NCI-H82 treated with DMSO at 0.1 percent for 48 hours (cell line): ENCODE results near the gene HOXD12.

Source experiments
- DNase-seq: peaks from one replicate; lab custom pipeline; 2025; ENCODE audit not compliant: unreplicated experiment; lab: John Stamatoyannopoulos, UW

The HOXD12 gene

DNA sequence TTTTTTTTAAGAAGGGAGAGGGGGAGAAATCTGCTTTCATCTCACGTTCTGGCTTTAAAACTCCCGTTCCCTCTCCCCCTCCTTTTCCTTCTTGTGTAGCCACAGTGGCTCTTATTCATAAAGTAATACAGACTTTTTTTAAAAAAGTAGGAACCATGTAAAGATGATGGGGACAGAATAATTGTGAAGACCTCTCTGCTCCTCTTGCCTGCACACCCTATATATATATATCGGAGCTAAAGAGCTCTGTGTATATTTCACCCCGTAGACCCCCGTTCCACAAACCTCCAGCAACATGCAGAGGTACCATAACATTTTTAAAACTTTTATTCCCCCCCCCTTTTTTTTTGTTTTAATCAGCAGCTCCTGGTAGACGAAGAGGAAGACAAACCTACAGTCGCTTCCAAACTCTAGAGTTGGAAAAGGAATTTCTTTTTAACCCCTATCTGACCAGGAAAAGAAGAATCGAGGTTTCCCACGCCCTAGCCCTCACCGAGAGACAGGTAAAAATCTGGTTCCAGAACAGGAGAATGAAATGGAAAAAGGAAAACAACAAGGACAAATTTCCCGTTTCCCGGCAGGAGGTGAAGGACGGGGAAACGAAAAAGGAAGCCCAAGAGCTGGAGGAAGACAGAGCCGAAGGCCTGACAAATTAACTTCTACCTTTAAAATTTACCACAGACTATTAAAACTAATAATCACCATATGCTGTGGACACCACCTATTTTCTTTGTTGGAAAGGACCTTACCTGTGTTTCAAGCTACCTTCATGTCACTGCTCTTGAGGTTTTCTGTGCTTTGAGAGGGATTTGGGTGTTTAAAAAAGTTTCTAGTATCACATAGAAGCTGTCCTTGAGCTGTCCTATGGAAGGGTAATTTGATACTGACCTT, 31.6 kb downstream of the HOXD12 start:
- no peak for DNase-seq

DNA sequence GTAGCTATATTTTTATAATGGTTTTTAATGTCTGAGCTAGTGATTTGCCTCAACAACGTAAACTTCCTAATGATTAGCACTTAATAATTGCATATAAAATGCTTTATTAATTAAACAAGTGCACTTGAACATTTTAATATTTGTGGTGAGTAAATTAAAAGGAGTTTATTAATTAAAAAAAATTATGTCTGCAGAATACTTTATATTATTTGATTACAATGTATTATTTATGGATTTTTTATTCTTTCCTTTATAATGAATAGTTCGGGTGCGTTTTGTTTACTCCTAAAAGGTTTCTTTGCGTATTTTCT, 32.2 kb downstream of the HOXD12 start:
- DNase-seq: no peak

DNA sequence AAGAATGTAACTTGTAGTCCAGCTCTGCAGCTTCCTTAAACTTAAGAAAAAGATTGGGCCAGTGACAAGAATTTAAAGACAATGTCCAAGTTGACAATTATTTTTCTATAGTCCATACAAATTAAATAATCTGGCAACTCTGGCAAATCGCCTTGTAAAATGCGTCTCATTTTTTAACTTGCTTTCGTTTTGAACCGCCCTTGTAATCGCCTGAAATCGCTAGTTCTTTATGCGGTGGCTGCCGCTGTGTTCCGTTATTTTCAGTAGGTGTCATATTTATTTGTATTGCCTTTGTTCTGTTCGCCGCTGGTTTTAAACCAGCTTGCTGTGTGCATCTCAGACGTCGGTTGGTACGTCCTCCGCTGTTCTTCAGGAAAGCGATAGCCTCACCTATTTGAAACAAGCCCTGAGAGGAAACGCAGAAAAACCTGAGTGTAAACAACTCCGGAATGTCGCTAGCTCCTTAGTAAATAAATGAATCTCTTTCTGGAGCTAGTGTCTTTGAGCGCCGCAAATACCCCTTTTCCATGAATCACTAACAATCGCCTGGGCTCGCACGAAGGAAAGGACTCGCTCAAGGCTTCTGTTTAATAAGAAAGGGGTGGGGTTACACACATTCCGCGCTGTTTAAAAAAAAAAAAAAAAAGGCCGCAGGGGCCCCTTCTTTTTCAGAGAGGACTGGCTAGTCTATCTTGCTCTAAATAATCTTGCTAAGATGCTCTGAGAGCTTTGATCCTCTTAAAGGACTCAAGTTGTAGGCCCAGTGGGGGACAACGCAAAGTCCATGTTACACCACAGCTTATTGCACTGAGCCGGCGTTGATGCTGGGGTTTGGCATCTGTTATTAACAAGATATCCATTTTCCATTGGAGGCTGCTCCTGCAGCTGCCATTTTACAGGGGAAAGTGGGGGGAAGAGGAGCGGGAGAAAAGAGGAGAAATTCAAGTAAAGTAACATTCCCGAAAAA, 32.9 kb downstream of the HOXD12 start:
- DNase-seq: peak; percentile 75

DNA sequence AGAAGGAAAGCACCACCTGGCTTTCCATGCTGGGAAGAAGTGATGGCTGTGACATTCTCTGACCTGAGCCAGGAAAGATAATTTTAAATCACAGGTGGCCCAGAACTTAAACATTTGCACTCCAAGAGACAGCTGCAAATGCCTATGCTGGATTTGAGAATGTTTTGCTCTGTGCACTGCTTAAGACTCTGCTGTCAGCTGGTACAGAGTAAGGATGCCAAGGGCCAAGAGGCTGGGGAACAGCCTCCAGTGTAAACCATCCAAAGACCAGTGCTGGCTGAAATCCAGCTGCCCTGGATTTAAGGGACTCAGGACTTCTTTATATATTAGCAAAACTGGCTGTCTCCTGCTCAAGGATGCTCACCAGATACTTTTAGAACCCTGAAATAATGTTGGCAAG, 33.8 kb downstream of the HOXD12 start:
- DNase-seq: no peak

DNA sequence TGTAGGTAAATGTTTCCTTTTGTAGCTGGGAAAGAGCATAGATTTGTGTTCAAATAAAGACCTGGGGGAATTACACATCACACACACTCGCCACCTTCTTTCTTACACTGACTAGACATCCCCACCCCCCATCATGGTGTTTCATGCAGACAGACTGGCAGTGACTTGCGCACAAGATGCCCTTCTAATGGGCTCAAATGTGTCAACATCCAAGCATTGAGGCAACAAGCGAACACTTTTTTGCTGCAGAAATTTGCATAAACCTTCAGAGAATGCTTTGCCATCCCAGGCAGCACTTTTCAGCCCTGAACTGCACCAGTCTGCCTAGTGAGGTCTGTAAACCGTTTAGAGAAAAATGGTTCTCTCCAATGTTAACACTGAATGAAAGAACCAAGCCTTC, 34.4 kb downstream of the HOXD12 start:
- no peak for DNase-seq

DNA sequence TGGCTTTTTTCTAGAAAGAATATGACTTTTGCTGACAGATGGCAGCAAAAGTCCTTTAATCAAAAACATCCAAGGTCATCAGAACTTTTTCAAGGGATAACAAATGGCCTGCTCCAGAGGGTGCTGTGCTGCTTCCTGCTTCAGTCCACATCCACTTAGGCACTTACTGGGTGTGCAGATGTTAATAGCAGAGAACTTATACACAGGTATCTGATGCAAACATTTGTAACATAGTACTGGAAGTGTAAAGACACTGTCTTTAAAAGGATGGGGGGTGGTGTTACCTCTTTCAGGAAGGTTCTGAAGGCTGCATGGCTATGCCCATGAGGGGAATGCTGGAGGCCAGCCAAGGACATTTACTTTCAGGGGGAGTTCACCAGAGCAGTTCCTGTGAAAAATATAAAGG, 35.4 kb downstream of the HOXD12 start:
- DNase-seq: no peak

DNA sequence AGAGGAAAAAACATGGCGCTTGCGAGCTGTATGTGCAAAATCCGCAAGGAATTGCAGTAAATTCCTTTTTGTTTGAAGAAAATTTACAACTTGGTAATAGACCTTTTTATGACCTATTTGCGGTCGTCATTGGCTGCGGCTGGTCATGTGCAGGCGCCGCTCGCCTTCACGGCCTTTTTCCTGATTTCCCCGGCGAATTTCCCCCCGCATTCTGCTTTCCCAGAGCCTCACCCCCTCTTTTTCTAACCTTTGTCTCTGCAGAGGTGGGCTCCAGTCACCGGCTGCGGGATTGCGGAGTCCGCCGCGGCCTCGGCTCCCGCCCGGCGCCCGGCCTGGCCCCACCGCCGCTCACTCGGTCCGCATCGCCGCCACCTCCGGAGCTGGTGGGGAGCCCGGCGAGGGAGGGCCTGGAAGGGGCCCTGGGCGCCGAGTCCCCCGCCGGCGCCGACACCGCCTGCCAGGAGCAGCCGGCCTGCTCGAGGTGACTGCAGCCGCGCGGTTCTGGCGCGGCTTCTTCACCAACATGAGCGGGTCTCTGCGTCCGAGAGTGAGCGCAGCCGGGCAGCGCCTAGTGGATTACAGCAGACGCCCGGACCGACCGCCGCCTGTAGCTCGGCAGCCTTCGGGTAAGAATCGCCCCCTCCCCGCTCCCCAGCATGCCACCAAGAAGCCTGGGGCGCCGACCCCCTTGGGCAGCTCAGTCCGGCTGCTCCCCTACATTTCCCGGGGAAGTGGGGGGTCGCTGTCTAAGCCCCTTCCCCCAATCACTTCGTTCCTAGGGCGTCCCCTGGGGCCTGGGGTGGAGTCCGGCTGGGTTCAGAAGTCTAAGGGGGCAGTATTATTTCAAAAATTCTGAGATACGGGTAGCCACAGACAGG, 37.0 kb downstream of the HOXD12 start:
- DNase-seq: no peak

DNA sequence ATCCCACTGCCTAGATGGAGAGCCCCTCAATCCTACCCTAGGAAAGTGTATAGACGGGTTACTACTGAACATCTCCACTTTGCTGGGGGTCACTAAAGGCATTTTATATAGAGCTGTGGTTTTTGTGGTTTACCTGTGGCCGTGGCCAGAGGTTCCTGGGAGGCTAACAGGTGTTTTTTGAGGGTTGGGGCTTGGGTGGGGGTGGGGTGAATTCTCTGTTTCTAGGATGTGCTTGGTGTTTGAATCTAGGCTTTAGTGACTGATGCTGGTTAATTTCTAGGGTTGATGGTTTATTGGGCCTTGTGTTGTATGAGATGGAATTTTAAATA, 37.6 kb downstream of the HOXD12 start:
- no peak for DNase-seq

DNA sequence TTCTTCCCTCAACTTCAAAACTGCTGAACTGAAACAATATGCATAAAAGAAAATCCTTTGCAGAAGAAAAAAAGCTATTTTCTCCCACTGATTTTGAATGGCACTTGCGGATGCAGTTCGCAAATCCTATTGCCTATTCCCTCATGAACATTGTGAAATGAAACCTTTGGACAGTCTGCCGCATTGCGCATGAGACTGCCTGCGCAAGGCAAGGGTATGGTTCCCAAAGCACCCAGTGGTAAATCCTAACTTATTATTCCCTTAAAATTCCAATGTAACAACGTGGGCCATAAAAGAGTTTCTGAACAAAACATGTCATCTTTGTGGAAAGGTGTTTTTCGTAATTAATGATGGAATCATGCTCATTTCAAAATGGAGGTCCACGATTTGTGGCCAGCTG, 38.3 kb downstream of the HOXD12 start:
- DNase-seq: no peak

DNA sequence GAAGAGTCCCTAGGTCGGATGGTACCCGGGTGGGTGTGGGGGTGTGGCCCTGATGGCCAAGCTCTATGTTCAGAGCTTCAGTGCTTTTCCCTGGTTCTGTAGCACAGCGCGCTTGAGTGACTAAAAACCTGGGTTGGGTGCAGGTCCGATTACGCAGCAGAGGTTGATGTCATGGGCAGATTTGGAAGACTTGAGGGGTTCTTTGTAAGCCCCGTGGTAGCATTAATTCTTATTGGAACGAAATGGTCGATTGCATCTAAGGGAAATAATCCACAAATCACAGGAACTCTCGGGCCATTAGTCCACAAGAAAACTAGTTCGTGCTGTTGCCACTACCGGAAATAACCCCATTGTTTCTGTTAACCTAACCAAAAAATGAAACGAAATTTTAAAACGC, 38.9 kb downstream of the HOXD12 start:
- no peak for DNase-seq

DNA sequence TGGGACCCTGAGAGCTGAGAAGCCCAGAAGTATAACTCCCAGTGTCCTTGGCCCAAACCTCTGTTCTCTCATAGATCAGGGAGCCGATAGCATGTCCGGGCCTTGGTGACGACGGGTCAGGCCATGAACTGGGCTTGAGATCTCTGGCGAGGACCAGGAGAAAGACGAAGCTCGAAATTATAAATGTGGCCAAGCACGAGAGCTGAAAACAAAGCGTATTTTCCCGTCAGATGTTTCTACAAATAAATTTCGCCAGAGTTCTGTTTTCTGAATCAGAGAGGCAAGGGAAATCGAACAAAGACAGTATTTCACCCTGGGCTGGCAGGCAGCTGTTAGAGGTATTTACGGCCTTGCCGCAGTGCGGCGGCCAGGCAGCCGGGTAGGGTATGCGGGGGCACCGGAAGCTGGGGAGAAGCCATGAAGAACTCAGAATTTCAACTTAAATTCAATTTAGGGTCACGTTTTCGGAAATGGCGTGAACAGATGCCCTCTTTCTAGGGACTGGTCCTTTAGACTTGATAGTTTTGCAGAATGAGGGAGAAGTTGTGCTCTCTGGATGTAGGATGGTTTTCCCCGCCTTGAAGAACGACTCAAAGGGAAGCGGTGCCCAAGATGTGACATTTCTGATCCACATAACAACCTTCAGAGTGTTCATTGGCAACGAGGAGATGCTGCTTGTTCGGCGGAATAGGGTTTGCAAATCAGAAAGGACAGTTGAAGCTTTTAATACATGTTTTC, 39.5 kb downstream of the HOXD12 start:
- no peak for DNase-seq

DNA sequence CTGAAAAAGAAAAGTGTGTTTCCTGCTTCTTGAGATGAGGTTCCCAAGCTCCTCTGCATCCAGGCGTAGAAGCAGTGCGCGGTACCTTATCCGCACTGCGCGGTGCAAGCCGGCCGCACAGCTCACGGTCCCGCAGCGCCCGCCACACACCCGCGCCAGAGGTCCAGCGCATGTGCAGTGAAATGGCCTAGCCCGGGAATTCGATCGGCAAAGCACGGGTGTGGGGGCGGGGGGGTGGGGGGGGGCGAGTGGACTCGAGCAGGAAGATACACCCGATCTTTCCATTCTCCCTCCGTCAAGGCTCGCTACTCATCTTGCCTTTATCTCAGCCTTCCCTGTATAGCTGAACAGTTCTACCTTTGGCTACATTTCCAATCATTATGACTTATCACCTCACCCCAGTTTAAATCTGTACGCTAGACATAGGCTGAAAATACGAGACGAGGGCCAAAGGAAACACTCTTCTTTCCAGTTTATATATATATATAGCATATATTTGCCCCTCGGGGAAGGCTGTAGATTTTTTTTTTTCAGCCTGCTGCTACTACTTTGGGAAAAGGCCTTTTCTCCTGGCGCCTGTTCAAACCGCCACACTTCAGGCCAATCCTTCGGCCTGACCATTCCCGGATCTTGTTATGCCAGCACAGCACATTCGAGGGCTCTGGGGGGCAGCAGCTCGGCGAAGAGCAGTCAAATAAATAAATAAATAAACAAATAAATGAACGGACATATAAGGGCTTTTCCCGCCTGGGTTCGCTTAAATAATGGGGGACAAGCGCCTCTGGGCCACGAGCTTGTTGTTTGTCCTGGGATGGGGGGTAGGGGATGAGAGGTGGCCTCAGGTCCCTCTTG, 40.3 kb downstream of the HOXD12 start:
- no peak for DNase-seq

DNA sequence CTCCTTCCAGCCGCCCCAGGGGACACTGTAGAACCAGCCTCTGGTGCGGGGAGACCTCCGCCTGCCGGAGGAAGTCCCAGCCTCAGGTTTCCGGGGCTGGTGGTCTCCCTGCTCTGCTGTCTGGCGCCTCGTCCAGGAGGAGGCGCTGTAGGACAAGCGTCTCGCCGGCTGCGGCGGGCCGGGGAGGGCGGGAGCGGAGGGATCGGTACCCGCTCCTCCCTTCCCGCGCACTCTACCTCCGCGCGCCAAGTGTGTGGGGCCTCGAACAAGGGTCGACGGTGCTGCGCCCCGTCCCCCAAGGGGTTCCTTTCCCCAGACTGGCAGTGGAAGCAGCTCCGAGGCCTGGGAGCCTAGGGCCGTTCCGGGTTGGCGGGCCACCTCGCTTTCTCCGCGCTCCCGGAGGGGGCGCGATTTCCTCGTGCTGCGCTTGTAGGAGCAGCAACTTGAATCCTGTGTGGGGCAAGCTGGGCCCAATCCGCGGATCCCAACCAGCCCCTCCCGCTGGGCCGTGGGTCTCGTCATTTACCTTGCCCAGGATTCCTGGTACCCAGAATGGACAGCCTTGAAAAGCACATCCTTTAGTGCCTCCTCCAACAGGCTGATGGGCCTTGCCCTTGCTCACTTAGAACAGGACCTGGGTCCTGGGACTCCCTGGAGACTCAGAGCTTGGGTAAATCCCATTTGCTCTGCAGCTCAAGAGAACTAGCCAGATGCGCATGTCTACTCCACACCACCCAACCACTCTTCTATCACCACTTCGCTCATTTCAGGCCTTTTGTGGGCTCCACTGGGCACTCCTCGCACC, 41.1 kb downstream of the HOXD12 start:
- DNase-seq: peak; percentile 76

DNA sequence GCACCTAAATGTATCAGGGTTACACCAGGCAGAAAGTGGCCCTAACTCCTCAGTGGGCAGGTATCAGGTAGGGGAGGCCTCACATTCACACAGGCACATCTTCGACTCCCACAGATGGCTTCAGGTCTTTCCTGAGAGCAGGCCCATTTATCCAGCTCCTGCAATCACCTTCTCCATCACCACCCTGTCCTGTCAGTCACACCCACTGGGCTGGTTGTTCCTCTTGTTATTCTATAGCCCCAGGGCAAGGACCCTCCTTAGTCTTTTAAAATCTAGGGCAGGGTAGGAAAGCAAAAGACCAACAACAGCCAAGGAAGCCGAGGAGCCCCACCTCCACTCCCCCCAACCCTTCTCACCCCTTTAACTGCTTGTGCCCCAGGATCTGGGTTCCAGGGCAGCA, 42.7 kb downstream of the HOXD12 start:
- no peak for DNase-seq

DNA sequence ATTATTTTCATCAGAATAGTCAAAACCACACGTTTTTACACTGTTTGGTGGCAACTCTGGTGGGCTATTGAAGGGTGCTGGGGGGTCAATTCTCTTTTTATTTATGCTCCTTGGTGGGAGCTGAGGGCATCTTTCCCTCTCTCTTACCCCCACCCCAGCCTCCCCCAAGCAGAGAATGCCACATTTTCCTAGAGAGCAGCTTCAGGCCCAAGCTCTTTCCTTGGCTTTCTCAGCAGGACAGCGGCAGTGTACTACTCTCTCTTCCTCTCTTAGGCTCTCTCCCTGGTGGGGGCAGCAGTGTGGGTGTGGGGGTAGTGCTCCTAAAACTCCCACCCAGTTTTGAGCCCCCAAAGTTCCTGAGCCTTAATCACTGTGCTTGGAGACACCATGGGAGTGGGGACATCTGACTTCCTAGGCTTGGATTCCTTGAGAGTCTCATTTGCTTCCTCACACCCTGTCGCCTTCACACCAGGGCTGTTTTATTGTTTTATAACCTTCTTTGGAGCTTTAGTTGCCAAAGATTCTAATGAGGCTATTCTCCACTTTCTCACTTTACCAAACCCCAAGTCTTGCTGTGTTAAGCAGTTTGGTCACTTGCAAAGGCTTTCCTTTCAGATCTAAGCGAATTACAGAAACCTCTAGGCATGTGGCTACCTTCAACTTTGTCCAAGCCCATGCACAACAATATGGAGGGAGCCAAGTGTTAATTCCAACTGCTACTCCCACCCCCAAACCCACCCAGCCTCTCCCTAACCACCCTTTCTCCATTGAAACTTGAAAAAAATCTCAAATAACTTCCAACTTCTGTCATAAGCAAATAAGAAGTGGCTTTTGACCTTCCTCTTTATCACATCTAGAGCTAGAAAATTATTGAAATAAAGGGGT, 45.7 kb downstream of the HOXD12 start:
- no peak for DNase-seq

DNA sequence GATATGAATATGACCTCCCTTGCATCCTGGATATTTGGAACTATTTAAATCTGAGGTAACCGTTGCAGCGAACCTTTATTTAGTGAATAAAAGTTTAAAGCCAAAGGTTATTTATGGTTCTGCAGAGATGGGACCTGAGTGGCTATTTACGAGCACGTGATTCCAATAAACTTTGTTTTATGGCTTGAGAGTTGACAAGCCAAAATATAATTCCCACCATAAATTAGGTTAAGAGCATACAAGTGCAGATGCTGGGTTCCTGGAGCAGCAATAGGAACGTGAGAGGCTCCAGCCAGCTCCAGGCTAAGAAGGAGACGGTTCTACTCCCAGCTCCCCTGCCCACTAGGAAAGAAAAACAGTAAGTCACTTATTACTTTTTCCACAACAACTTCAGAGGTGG, 46.5 kb downstream of the HOXD12 start:
- DNase-seq: no peak

DNA sequence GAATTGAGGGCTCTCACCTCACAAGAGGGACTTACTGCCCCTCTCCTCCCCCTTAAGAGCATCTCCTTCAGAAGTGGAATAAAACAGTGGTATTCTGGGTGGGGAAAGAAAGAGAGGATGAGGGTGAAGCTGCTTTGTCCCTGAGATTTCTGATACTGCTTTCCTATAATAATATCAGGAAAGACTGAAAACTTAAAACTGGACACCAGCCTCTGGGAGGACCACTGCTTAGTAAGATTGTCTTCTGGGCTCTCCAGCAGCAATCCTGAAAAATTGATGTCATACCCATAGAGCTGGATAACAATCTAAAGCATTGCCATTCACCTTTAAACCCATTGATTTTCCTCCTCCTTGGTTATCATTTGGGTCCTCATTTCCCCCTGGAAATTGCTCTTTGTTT, 47.0 kb downstream of the HOXD12 start:
- DNase-seq: no peak

DNA sequence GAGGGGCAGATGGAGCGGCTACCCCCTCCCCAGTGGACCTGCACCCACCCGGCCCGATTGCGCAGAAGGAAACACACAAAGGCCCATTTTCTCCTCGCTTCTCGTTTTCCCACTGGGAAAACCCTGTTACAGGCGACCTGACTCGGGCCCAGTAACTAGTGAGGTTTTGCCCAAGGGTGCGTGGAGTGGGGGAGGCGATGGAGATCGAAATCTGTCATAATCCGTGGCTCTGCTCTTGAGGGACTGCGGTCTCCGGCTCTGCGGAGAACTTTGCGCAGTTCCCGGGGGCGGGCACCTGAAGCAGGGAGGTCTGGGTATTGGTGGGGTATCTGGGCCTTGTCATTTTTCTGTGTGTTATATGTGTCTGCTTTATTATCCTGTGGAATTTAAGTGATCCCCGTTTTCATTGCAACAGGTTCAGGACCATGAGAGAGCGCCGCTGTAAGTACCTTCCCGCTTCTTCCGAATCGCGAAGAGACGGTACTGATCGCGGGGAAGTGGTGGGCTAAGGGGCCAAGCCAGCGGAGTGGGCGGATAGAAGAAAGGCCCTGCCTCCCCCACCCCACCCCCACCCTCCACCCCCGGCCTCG, 47.7 kb downstream of the HOXD12 start:
- no peak for DNase-seq
